Smooth muscle cell of the brain vasculature (primary cell): ENCODE data around the gene RFNG.
"Not testable (repeated sequence)": the region's sequence is repeated elsewhere in the genome, so short reads cannot be mapped to it uniquely, and the experiment has no call there.

Experiments used
- DNase-seq: peaks from one replicate; pipeline ENCODE4 v3.0.0-alpha.2; 2012; ENCODE audit warnings: low read depth, low spot score

RFNG gene

GRCh38 chr17:82042649-82043048 lies 9.0 kb downstream of the RFNG start:
- DNase-seq: no peak

- DNase-seq: no peak
Measured at GRCh38 chr17:82041144-82041814, 10.3 kb downstream of the RFNG start.

GRCh38 chr17:82039695-82040299 lies 11.8 kb downstream of the RFNG start:
- no peak for DNase-seq

GRCh38 chr17:82038796-82039409 lies 12.7 kb downstream of the RFNG start:
- DNase-seq: not testable (repeated sequence)

GRCh38 chr17:82037889-82038195 lies 13.8 kb downstream of the RFNG start:
- DNase-seq: no peak

- peak; percentile 92 for DNase-seq
Measured at GRCh38 chr17:82037092-82037888, 14.3 kb downstream of the RFNG start, which contains the start of gene DCXR. Gene DCXR (minus strand): TSS chr17:82037697. CDS start chr17:82037682, 15 bp downstream.

GRCh38 chr17:82036634-82037091 lies 14.9 kb downstream of the RFNG start:
- DNase-seq: no peak

- DNase-seq: no peak
Measured at GRCh38 chr17:82035956-82036633, 15.5 kb downstream of the RFNG start.

- DNase-seq: no peak
Measured at GRCh38 chr17:82035488-82035887, 16.1 kb downstream of the RFNG start.

GRCh38 chr17:82034371-82035011 lies 17.1 kb downstream of the RFNG start:
- no peak for DNase-seq

- no peak for DNase-seq
Measured at GRCh38 chr17:82033359-82034085, 18.1 kb downstream of the RFNG start.

- DNase-seq: no peak
Measured at GRCh38 chr17:82031885-82032627, 19.6 kb downstream of the RFNG start.

GRCh38 chr17:82031303-82031884 lies 20.2 kb downstream of the RFNG start, which contains the start of gene RAC3:
Gene RAC3 (plus strand): TSS chr17:82031678. CDS start chr17:82031762, 84 bp downstream.
- no peak for DNase-seq

GRCh38 chr17:82030470-82031302 lies 20.9 kb downstream of the RFNG start:
- peak; percentile 59 for DNase-seq

- DNase-seq: no peak
Measured at GRCh38 chr17:82029990-82030469, 21.6 kb downstream of the RFNG start.

GRCh38 chr17:82029391-82029790 lies 22.2 kb downstream of the RFNG start:
- no peak for DNase-seq

- no peak for DNase-seq
Measured at GRCh38 chr17:82028966-82029365, 22.6 kb downstream of the RFNG start.

- DNase-seq: no peak
Measured at GRCh38 chr17:82028246-82028645, 23.4 kb downstream of the RFNG start.
